Measurements from ENCODE around the gene POP4.

DNA sequence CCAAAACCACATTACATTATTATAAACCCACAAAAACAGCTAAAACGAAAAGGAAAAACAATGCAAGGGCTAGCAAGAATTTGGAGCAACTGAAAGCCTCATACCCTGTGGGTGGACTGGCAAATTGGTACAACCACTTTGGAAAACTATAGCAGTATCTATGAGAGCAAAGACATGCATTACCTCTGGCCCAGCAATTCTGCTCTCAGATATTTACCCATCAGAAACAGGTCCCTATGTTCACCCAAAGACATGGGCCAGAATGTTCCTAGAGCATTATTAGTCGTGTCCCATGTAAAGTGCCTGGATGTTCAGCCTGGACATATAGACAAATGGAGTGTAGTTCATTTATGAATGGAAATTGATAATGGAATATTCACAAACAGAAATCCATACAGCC lies 27.9 kb downstream of the POP4 start:
- TF ChIP-seq CTCF (IDR thresholded peaks at IDR 0.05 in 2 of 3, conservative IDR thresholded peaks at IDR 0.05 in 1 of 3; ENCODE audit: insufficient read depth in 2 of 3, low read depth in 1 of 3, low read length in 3 of 3) (no peak), ZFX (CRISPR knock-in tag; IDR thresholded peaks at IDR 0.05) (no peak), EZH2 (IDR thresholded peaks at IDR 0.05; ENCODE audit: borderline replicate concordance, low read depth, low read length) (no peak), YY1 (IDR thresholded peaks at IDR 0.05; ENCODE audit: borderline replicate concordance in 1 of 3, control insufficient read depth in 1 of 3, extremely low read depth in 1 of 3, insufficient read depth in 3 of 3, insufficient read length in 1 of 3, insufficient replicate concordance in 2 of 3, low read depth in 1 of 3, low read length in 2 of 3) (no peak), ZKSCAN8 (CRISPR knock-in tag; IDR thresholded peaks at IDR 0.05) (no peak), ETV6 (IDR thresholded peaks at IDR 0.05; ENCODE audit: borderline replicate concordance in 1 of 2, low read depth in 2 of 2, low read length in 1 of 2) (no peak), ETV6 (CRISPR knock-in tag; IDR thresholded peaks at IDR 0.05; ENCODE audit: borderline replicate concordance) (no peak)

All from K562 (cell line).